Measurements from ENCODE around the gene STT3A.
A peak's percentile ranks its signal among the peaks of the same experiment; 100 is the strongest.
"Not testable (repeated sequence)": the region's sequence is repeated elsewhere in the genome, so short reads cannot be mapped to it uniquely, and the experiment has no call there.

Gene STT3A

GRCh38 chr11:125592305-125593113 lies at the start of gene STT3A:
STT3A (plus strand) TSS chr11:125592852; CDS start chr11:125595916, 3,064 bp downstream.
- DNase-seq: peak; percentile 99 to 100

GRCh38 chr11:125550780-125551179 lies 41.9 kb upstream of the STT3A start:
- DNase-seq: no peak

GRCh38 chr11:125551835-125552342 lies 40.8 kb upstream of the STT3A start:
- DNase-seq: no peak

- DNase-seq: no peak
Observed at GRCh38 chr11:125552927-125553326, 39.7 kb upstream of the STT3A start.

GRCh38 chr11:125553357-125553756 lies 39.3 kb upstream of the STT3A start:
- no peak for DNase-seq

GRCh38 chr11:125554038-125554437 lies 38.6 kb upstream of the STT3A start:
- DNase-seq: no peak

- DNase-seq: no peak
Observed at GRCh38 chr11:125559888-125560287, 32.8 kb upstream of the STT3A start.

- DNase-seq: no peak
Observed at GRCh38 chr11:125561924-125562323, 30.7 kb upstream of the STT3A start.

- no peak for DNase-seq
Observed at GRCh38 chr11:125562430-125562829, 30.2 kb upstream of the STT3A start.

GRCh38 chr11:125564357-125564756 lies 28.3 kb upstream of the STT3A start:
- DNase-seq: no peak

GRCh38 chr11:125566235-125566634 lies 26.4 kb upstream of the STT3A start:
- DNase-seq: no peak

GRCh38 chr11:125568970-125569914 lies 23.4 kb upstream of the STT3A start, which contains the start of gene EI24:
EI24 (plus strand) TSS chr11:125569477; CDS start chr11:125572528, 3,051 bp downstream.
- DNase-seq: peak; percentile 82 to 86

- DNase-seq: peak in 1 of 2 experiments; percentile 33
Observed at GRCh38 chr11:125569915-125570621, 22.6 kb upstream of the STT3A start.

GRCh38 chr11:125570952-125571351 lies 21.7 kb upstream of the STT3A start:
- no peak for DNase-seq

- no peak for DNase-seq
Observed at GRCh38 chr11:125572916-125573315, 19.7 kb upstream of the STT3A start.

GRCh38 chr11:125577181-125577580 lies 15.5 kb upstream of the STT3A start:
- DNase-seq: not testable (repeated sequence)

GRCh38 chr11:125578783-125579182 lies 13.9 kb upstream of the STT3A start:
- no peak for DNase-seq

GRCh38 chr11:125579811-125580210 lies 12.8 kb upstream of the STT3A start:
- DNase-seq: no peak

- no peak for DNase-seq
Observed at GRCh38 chr11:125583496-125583895, 9.2 kb upstream of the STT3A start.

- DNase-seq: no peak
Observed at GRCh38 chr11:125585487-125585886, 7.2 kb upstream of the STT3A start.

- no peak for DNase-seq
Observed at GRCh38 chr11:125586623-125587022, 6.0 kb upstream of the STT3A start.

GRCh38 chr11:125587480-125587879 lies 5.2 kb upstream of the STT3A start:
- DNase-seq: no peak

- no peak for DNase-seq
Observed at GRCh38 chr11:125588505-125588904, 4.1 kb upstream of the STT3A start.
